VCaP (cell line): ENCODE measurements around the gene BCKDHA.

Experiments
- H3K27ac ChIP-seq: fragments of 450-650 bp; 2 replicates; pipeline ENCODE4 v1.5.1; 2017
- TF ChIP-seq, protein P1 (sequence below): fragments of 450-650 bp; conservative IDR thresholded peaks from 2 replicates; pipeline ENCODE4 v1.5.1; 2017; ENCODE audit warnings: mild to moderate bottlenecking, moderate library complexity

The BCKDHA gene

DNA sequence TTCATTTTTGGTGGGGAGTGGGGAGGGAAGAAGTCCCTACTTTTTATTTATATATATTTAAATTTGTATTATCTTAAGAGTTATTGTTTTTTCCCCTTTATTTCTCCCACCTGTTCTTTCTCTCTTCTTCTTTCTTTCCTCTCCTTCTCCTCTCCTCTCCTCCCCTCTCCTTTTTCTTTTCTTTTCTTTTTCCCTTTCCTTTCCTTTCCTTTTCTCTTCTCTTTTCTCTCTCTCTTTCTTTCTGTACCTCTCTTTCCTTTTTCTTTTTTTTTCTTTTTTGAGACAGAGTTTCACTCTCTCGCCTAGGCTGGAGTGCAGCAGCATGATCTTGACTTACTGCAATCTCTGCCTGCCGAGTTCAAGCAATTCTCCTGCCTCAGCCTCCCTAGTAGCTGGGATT, 1.9 kb downstream of the BCKDHA start:
- TF ChIP-seq, protein P1, sequence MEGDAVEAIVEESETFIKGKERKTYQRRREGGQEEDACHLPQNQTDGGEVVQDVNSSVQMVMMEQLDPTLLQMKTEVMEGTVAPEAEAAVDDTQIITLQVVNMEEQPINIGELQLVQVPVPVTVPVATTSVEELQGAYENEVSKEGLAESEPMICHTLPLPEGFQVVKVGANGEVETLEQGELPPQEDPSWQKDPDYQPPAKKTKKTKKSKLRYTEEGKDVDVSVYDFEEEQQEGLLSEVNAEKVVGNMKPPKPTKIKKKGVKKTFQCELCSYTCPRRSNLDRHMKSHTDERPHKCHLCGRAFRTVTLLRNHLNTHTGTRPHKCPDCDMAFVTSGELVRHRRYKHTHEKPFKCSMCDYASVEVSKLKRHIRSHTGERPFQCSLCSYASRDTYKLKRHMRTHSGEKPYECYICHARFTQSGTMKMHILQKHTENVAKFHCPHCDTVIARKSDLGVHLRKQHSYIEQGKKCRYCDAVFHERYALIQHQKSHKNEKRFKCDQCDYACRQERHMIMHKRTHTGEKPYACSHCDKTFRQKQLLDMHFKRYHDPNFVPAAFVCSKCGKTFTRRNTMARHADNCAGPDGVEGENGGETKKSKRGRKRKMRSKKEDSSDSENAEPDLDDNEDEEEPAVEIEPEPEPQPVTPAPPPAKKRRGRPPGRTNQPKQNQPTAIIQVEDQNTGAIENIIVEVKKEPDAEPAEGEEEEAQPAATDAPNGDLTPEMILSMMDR, result no peak
- no peak overlapping the region for H3K27ac ChIP-seq

DNA sequence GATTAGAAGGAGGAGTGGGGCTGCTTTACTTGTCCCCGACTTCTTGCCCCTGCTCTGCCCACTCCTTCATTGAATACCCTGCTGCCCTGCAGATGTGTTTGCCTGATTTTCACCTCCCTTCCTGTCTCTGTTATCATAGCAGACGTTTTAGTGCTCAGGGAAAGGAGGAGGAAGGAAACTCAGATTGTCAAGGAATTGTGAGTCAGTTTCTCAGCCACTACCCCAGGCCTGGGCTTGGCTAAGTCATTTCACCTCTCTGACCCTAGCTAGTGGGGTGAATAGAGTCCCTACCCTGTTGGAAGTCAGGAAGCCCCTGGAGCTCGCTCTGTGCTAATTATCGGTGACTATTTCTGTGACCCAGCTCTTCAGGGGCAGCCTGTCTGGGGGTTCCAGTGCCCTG, 3.9 kb downstream of the BCKDHA start:
- TF ChIP-seq, protein P1, result no peak
- H3K27ac ChIP-seq, result no peak overlapping the region

DNA sequence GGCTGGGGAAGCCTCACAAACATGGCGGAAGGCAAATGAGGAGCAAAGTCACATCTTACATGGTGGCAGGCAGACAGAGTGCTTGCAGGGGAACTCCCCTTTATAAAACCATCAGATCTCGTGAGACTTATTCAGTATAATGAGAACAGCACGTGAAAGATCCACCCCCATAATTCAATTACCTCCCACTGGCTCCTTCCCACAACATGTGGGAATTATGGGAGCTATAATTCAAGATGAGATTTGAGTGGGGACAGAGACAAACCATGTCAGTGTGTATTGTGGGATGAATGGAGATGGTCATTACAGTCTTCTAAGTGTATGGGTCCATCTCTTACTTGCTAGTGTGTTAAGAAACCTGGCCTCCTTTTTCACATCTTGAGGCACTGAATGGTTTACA, 4.4 kb downstream of the BCKDHA start:
- no peak overlapping the region for H3K27ac ChIP-seq
- TF ChIP-seq, protein P1, result no peak

DNA sequence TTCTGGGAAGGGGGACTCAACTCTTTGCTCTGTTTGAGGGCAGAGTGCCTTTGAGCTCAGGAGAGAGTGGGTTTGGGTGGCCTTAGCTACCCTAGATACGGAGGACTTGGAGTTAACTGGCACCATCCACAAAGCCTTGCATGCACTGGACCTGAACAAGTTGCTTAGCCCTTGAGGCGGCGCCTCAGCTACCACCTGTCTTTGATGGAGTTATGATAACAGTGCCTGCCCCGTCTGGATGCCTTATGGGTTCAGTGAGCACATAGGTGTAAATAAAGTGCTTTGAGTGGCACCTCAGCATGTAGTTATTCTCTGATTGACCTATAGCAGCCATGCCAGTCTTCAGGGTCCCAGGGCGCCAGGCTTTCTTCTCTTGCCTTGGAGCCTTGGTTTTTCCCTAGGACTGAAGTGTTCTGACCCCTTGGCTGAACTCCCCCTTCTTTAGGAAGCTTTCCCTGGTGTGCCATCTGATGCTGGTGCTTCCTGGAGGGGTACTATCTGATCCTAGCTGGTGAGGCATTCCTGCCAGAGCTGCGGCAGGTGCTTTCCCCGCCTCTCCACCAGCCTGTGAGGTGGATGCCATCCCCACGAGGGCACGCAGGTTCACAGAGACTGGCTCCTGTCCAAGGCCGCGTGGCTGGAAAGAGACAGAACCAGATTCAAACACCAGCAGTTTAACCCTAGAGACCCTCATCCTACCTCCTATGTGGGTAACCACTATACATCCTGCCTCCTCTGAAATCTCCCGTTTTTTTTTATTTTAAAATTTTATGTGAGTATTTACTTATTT, 5.8 kb downstream of the BCKDHA start:
- TF ChIP-seq, protein P1, result no peak
- H3K27ac ChIP-seq, result peak overlapping the region; percentile 19; the same call in 1 of the 2 replicates

DNA sequence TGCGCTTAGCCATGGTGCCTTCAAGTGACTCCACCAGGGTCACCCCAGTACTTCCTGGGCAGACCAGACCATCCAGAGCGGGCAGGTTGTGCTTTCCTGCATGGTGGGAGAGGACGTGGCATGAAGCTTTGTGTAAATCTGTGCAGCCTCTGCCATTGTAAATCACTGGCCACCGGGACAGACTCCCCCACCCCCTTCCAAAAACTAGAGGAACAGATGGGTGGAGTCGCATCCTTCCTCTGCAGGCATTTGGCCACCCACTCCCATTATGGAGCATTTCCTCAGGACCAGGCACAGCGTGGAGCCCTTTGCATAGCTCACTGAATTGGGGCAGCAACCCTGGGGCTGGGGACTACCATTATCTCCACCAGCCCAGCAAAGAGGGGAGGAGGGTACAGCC, 8.2 kb downstream of the BCKDHA start:
- TF ChIP-seq, protein P1, result no peak
- no peak overlapping the region for H3K27ac ChIP-seq

DNA sequence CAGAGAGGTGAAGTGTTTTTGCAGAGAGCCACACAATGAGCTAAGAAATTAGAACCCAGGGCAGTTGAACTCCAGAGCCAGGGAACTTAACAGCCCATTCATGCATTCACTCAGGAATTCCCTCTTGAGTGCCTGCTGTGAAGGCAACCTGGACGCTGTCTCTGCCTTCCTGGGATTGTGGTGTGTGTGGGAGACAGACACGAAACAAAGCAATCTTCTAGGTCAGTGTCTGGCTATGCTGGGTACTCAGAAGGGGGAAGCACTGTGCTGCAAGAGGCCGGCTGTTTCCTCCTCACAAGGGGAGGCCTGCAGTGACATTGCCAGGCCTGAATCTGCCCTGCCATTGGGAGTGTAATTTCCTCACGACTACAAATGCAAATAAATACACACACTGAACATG, 9.7 kb downstream of the BCKDHA start:
- TF ChIP-seq, protein P1, result no peak
- H3K27ac ChIP-seq, result no peak overlapping the region

DNA sequence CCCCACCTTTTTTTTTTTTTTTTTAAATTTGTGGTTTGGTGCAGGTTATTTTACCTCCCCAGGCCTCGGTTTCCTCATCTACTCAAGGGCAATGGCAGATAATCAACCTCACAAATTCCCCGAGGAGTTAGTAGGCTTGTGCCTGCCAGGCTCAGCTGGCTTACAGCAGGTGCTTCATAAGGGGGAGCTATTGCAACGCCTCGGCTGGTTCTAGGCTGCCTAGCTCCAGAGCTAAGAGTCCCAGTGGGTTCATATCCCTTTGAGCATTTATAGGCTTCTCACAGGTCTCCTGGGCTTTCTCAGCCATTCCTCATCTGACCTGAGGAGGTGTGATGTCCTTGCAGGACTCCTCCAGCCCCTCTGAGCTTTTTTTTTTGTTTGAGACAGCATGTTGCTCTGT, 10.6 kb downstream of the BCKDHA start:
- TF ChIP-seq, protein P1, result no peak
- no peak overlapping the region; the same call in 1 of the 2 replicates for H3K27ac ChIP-seq

DNA sequence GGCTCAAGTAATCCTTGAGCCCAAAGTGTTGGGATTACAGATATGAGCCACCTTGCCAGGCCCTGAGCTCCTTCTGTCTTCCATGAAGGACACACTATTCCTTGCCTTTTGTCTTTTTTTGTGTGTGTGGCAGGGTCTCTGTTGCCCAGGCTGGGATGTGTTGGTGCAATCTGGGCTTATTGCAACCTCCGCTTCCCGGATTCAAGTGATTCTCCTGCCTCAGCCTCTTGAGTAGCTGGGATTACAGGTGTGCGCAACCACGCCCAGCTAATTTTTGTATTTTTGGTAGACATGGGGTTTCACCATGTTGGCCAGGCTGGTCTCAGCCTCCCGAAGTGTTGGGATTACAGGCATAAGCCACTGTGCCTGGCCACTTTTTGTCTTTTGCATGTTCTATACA, 11.2 kb downstream of the BCKDHA start:
- peak overlapping the region; percentile 42 for H3K27ac ChIP-seq
